NCI-H748 (cell line): Measurements from ENCODE around the gene ZFAND5.
A peak's percentile ranks its signal among the peaks of the same experiment; 100 is the strongest.

ENCODE experiments used
- DNase-seq: peaks from one replicate; lab custom pipeline; 2025; ENCODE audit not compliant: unreplicated experiment; lab: John Stamatoyannopoulos, UW

Gene ZFAND5

DNA sequence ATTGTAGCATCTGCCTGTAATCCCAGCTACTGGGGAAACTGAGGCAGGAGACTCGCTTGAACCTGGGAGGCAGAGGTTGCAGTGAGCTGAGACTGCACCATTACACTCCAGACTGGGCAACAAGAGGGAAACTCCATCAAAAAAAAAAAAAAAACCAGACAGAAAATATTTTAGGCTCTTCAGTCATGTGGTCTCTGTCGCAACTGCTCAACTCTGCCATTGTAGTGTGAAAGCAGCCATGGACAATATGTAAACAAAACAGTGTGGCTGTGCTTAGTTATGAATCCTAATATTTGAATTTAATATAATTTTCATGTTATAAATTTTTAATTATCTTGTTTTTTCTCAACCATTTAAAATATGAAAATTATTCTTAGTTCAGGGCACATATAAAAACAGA lies 38.4 kb downstream of the ZFAND5 start:
- DNase-seq = no peak

DNA sequence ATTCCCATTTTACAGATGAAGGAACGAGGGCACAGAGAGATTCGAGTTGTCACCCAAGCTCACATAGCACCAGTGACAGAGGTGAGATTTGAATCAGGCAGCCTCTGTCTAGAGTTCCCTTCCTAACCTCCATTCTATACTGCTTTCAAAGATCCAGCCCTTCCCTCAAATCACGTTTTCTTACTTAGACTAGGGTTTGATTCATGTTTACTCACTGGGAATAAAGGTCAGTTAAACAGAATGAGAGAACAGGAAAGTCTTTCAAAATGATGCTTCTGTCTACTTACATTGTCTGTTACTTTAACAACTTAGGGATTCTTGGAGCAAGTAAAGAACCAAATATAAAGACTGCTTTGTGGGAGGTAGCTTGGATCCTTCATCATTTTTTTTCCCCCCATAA lies 40.0 kb downstream of the ZFAND5 start:
- DNase-seq = no peak

DNA sequence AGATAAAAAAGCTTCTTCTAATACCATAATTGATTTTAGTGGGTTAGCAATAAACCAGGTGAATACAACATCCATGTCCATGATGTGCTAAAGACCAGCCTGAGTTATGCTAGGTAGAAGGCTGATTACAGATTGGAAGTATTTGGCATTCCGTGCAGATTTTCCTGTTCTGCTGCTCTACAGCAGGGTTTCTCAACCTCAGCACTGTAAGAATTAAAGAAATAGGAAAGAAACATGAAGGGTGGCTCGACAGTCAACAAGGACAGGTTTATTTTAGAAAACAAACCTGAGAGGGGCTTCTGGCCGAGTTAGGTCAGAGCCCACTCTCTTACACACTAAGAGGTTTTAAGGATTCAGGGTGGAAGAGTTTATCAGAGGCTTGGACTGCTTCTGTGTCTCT lies 42.3 kb downstream of the ZFAND5 start:
- DNase-seq = no peak

- no peak for DNase-seq
Observed at GRCh38 chr9:72322259-72322658, 42.7 kb downstream of the ZFAND5 start.

GRCh38 chr9:72315510-72316311 lies 49.3 kb downstream of the ZFAND5 start:
- peak; percentile 51 for DNase-seq

DNA sequence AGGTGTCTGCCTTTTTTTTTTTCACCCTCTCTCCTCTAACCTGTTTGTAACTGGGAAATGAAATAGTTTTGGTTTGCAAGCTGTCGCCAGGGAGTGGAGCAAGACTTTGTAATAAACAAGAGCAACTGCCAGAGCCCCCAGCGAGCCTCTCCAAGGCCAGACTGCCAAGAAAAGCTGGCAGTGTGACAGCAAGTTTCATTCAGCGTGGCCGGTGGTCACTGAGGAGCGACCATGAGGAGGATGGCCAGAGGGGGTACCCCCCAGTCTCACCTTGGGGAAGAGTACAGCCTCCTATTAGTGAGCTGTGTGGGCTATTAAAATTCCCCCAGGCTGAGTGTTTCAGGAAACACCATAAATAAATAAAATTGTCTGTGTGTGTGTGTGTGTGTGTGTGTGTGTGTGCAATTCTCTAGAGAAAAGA lies 49.9 kb downstream of the ZFAND5 start:
- peak; percentile 6 for DNase-seq

DNA sequence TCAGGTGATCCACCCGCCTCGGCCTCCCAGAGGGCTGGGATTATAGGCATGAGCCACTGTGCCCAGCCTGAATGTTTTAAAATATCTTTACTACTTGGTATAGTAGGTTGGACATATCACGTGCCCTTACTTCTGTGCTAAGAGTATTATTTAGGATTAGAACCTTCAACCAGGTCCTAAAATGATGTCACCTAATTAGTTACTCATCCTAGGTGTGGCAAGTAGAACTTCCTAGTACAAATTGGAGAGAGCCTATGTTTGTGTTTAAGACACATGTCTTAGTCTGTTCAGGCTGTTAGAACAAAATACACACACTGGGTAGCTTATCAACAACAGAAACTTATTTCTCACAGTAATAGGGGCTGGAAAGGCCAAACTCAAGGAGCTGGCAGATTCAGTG lies 51.5 kb downstream of the ZFAND5 start:
- DNase-seq = no peak

GRCh38 chr9:72312386-72312987 lies 52.5 kb downstream of the ZFAND5 start:
- no peak for DNase-seq

GRCh38 chr9:72309364-72310133 lies 55.5 kb downstream of the ZFAND5 start:
- DNase-seq = no peak

DNA sequence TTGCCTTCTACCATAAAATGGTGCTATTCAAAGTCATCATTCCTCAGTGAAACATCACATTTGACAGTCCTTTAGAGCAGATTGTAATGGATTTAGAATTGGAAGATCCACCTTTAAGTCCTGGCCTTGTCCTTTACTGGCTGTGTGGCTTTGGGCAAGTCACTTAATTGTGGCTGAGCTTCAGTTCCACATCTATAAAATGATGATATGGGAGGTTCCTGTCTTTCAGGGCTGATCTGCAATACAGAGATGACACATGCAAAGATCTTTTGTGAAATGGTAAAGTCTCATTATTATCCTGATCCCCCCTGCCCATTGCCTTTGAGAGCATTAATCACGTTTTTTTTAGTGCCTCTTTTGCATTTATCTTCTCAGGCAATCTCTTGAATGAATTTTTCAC lies 58.2 kb downstream of the ZFAND5 start:
- no peak for DNase-seq

GRCh38 chr9:72305707-72306106 lies 59.3 kb downstream of the ZFAND5 start:
- DNase-seq = no peak

GRCh38 chr9:72305102-72305546 lies 59.9 kb downstream of the ZFAND5 start:
- no peak for DNase-seq

- no peak for DNase-seq
Observed at GRCh38 chr9:72304538-72304937, 60.5 kb downstream of the ZFAND5 start.
